HG02763 (cell line): Measurements from ENCODE around the gene STK39.
"Not testable (repeated sequence)": the region's sequence is repeated elsewhere in the genome, so short reads cannot be mapped to it uniquely, and the experiment has no call there.

Source experiments
- ATAC-seq: cut with Tn5 transposase; IDR thresholded peaks from one replicate; pipeline ENCODE4 v1.9.1; 2021; ENCODE audit warnings: mild to moderate bottlenecking, moderate library complexity; ENCODE audit not compliant: unreplicated experiment

The STK39 gene

GRCh38 chr2:168140892-168141291, 106.5 kb downstream of the STK39 start:
- ATAC-seq: no peak

- ATAC-seq: no peak
Measured at GRCh38 chr2:168139852-168140251, 107.5 kb downstream of the STK39 start.

- ATAC-seq: no peak
Measured at GRCh38 chr2:168138901-168139300, 108.5 kb downstream of the STK39 start.

- no peak for ATAC-seq
Measured at GRCh38 chr2:168138374-168138773, 109.0 kb downstream of the STK39 start.

- no peak for ATAC-seq
Measured at GRCh38 chr2:168137510-168138180, 109.8 kb downstream of the STK39 start.

GRCh38 chr2:168136392-168136977, 110.9 kb downstream of the STK39 start:
- no peak for ATAC-seq

GRCh38 chr2:168135630-168136029, 111.8 kb downstream of the STK39 start:
- no peak for ATAC-seq

GRCh38 chr2:168135121-168135520, 112.3 kb downstream of the STK39 start:
- no peak for ATAC-seq

- ATAC-seq: no peak
Measured at GRCh38 chr2:168134485-168134884, 112.9 kb downstream of the STK39 start.

- ATAC-seq: no peak
Measured at GRCh38 chr2:168132389-168132788, 115.0 kb downstream of the STK39 start.

GRCh38 chr2:168130346-168130745, 117.0 kb downstream of the STK39 start:
- no peak for ATAC-seq

GRCh38 chr2:168127371-168127770, 120.0 kb downstream of the STK39 start:
- no peak for ATAC-seq

- not testable (repeated sequence) for ATAC-seq
Measured at GRCh38 chr2:168122210-168122609, 125.2 kb downstream of the STK39 start.

- ATAC-seq: no peak
Measured at GRCh38 chr2:168120730-168121129, 126.7 kb downstream of the STK39 start.

- no peak for ATAC-seq
Measured at GRCh38 chr2:168120310-168120709, 127.1 kb downstream of the STK39 start.

- no peak for ATAC-seq
Measured at GRCh38 chr2:168119515-168120141, 127.8 kb downstream of the STK39 start.

- peak; percentile 65 for ATAC-seq
Measured at GRCh38 chr2:168118733-168119514, 128.5 kb downstream of the STK39 start.

GRCh38 chr2:168116448-168116847, 130.9 kb downstream of the STK39 start:
- ATAC-seq: no peak

GRCh38 chr2:168114619-168115018, 132.8 kb downstream of the STK39 start:
- ATAC-seq: no peak

- no peak for ATAC-seq
Measured at GRCh38 chr2:168114040-168114439, 133.4 kb downstream of the STK39 start.

- ATAC-seq: no peak
Measured at GRCh38 chr2:168107322-168107721, 140.1 kb downstream of the STK39 start.
